ENCODE measurements around the gene METAP1D.

- no peak for TF ChIP-seq CTCF (IDR thresholded peaks at IDR 0.05)
- peak; percentile 1 for TF ChIP-seq EZH2phosphoT487 (IDR thresholded peaks at IDR 0.05)
These were observed 92.2 kb downstream of the METAP1D start for GRCh38 chr2:172091761-172092566.

All from neural progenitor cell (in vitro differentiated cells).